ENCODE results near the gene GPR180.

- TF ChIP-seq EZH2phosphoT487 (IDR thresholded peaks at IDR 0.05; ENCODE audit: low read depth) (no peak), CTCF (IDR thresholded peaks at IDR 0.05; ENCODE audit: low read depth, low read length) (no peak)
Observed at GRCh38 chr13:94664889-94665288, 63.2 kb downstream of the GPR180 start.

All from OCI-LY3 (cell line).